ENCODE results near the gene CLIC1.
A peak's percentile ranks its signal among the peaks of the same experiment; 100 is the strongest.

Gene CLIC1

DNA sequence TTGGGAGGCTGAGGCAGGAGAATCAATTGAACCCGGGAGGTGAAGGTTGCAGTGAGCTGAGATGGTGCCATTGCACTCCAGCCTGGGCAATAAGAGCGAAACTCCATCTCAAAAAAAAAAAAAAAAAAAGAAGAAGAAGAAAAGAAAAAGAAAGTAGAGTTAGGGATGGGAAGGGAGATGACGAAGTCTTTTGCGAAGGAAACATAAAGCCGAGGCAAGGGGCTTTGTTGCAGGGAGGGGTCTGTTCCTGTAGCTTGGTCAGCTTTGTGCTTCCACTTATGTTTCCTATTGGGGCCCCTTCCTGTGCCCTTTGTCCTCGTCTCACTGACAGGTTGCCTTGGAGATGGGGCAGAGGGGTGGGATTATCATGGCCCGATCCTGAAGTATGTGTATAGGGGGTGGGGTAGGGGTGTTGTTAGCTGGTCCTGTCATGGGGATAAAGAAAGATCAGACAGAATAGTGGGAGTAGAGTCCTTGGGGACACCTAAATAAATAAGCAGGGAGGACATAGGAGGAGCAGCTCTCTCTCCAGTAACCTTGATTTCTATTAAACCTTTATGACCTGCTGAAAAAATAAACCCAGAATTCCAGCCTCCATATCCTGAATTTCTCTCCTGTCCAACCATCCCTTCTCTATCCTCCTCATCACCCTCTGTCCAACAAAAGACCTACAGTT lies 1.1 kb upstream of the CLIC1 start (continued):
- no peak for TF ChIP-seq ZNF513 (tag by site-specific recombination; IDR thresholded peaks at IDR 0.05)
- no peak for TF ChIP-seq ZNF155 (tag by site-specific recombination; IDR thresholded peaks at IDR 0.05)
- TF ChIP-seq GLIS1 (tag by site-specific recombination; IDR thresholded peaks at IDR 0.05): no peak
- 0 out of 2 replicates have a peak, but pooled peaks have one; percentile 53 for TF ChIP-seq KLF17 (tag by site-specific recombination; IDR thresholded peaks at IDR 0.05)
- TF ChIP-seq, protein P1, sequence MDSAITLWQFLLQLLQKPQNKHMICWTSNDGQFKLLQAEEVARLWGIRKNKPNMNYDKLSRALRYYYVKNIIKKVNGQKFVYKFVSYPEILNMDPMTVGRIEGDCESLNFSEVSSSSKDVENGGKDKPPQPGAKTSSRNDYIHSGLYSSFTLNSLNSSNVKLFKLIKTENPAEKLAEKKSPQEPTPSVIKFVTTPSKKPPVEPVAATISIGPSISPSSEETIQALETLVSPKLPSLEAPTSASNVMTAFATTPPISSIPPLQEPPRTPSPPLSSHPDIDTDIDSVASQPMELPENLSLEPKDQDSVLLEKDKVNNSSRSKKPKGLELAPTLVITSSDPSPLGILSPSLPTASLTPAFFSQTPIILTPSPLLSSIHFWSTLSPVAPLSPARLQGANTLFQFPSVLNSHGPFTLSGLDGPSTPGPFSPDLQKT (IDR thresholded peaks at IDR 0.05; ENCODE audit: borderline replicate concordance, low read depth, low read length): no peak
- no peak for TF ChIP-seq IKZF3 (tag by site-specific recombination; IDR thresholded peaks at IDR 0.05)
- TF ChIP-seq WT1 (tag by site-specific recombination; IDR thresholded peaks at IDR 0.05): peak; percentile 94
- no peak for TF ChIP-seq ZNF544 (tag by site-specific recombination; IDR thresholded peaks at IDR 0.05)
- TF ChIP-seq KLF1 (tag by site-specific recombination; IDR thresholded peaks at IDR 0.05): peak; percentile 100
- TF ChIP-seq ZBTB6 (tag by site-specific recombination; IDR thresholded peaks at IDR 0.05): no peak
- peak; percentile 21; the same call in 1 of the 2 replicates for TF ChIP-seq ZBTB20 (tag by site-specific recombination; IDR thresholded peaks at IDR 0.05)
- TF ChIP-seq, protein P2, sequence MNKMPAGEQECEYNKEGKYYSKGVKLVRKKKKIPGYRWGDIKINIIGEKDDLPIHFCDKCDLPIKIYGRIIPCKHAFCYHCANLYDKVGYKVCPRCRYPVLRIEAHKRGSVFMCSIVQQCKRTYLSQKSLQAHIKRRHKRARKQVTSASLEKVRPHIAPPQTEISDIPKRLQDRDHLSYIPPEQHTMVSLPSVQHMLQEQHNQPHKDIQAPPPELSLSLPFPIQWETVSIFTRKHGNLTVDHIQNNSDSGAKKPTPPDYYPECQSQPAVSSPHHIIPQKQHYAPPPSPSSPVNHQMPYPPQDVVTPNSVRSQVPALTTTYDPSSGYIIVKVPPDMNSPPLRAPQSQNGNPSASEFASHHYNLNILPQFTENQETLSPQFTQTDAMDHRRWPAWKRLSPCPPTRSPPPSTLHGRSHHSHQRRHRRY (tag by site-specific recombination; IDR thresholded peaks at IDR 0.05): 0 out of 2 replicates have a peak, but pooled peaks have one; percentile 22
- no peak for TF ChIP-seq SCRT2 (tag by site-specific recombination; IDR thresholded peaks at IDR 0.05)

DNA sequence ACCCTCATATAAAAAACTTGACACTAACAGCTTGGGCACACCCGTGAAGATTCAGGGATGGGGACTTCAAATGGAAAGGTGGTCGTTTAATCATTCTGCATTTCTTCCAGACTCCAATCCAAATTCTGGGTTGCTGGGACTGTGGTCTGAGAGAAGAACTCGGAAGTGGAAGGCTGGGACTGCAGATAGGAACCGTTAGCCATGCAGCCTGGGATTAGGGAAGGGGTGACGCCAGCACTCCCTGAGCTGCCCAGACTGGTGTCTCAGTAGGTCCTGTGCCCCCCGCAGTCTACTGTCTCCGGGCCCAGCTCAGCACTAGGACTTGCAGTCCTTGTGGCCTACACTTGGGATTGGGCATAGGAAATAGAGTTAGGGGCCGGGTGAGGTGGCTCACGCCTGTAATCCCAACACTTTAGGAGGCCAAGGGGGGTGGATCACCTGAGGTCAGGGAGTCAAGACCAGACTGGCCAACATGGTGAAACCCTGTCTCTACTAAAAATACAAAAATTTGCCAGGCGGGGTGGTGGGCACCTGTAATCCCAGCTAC lies 511 bp upstream of the CLIC1 start:
- H3K36me3 ChIP-seq (ENCODE audit: control insufficient read depth in 2 of 2, insufficient read depth in 1 of 2, low read length in 2 of 2): peaks cover 10 to 36% of the 10 kb centered on the region in 2 experiments; a peak in 2 of 3 replicates
- peak overlapping the region; percentile 64 for H3K4me3 ChIP-seq (ENCODE audit: low read depth, low read length)
- ChIA-PET POLR2A (interaction anchor here (0.5 to 6.8 kb wide), 19 partner anchors 8 to 234 kb away, joined by 3 to 102 read pairs (median 6); partner anchors contain the start of genes ABHD16A, BAG6, DDAH2 and HSPA1A), CTCF (interaction anchor here (0.6 to 2.7 kb wide), 9 partner anchors 9 to 126 kb away, joined by 3 to 24 read pairs (median 5); partner anchors contain the start of genes HSPA1A, HSPA1B and HSPA1L)
- no peaks in the 10 kb centered on the region for H3K9me3 ChIP-seq (ENCODE audit: control insufficient read depth, insufficient read depth, low read depth, low read length)
- H3K27ac ChIP-seq (ENCODE audit: extremely low read depth, low read depth, low read length): peak overlapping the region; percentile 52; the same call in 1 of the 2 replicates
- peaks cover 35% of the 10 kb centered on the region for H3K4me1 ChIP-seq (ENCODE audit: control insufficient read depth, insufficient read depth, low read length)
- TF ChIP-seq ZFP37 (tag by site-specific recombination; IDR thresholded peaks at IDR 0.05) (no peak), PRDM4 (tag by site-specific recombination; IDR thresholded peaks at IDR 0.05) (no peak), ZFP69B (tag by site-specific recombination; IDR thresholded peaks at IDR 0.05) (no peak), ZNF175 (tag by site-specific recombination; IDR thresholded peaks at IDR 0.05) (no peak), ZBTB7A (tag by site-specific recombination; IDR thresholded peaks at IDR 0.05; ENCODE audit: low read depth) (0 out of 2 replicates have a peak, but pooled peaks have one; percentile 11), GFI1B (tag by site-specific recombination; IDR thresholded peaks at IDR 0.05) (no peak), KLF9 (tag by site-specific recombination; IDR thresholded peaks at IDR 0.05; ENCODE audit: low read depth) (no peak), ZNF433 (tag by site-specific recombination; IDR thresholded peaks at IDR 0.05; ENCODE audit: low read depth) (no peak), IKZF3 (tag by site-specific recombination; IDR thresholded peaks at IDR 0.05) (no peak; the same call in 1 of the 2 replicates), WT1 (tag by site-specific recombination; IDR thresholded peaks at IDR 0.05) (0 out of 2 replicates have a peak, but pooled peaks have one; percentile 6), ZBTB17 (tag by site-specific recombination; IDR thresholded peaks at IDR 0.05) (no peak), ZSCAN30 (tag by site-specific recombination; IDR thresholded peaks at IDR 0.05) (no peak), ZNF548 (tag by site-specific recombination; IDR thresholded peaks at IDR 0.05) (0 out of 2 replicates have a peak, but pooled peaks have one; percentile 10)
- TF ChIP-seq, protein P3, sequence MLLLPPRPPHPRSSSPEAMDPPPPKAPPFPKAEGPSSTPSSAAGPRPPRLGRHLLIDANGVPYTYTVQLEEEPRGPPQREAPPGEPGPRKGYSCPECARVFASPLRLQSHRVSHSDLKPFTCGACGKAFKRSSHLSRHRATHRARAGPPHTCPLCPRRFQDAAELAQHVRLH (tag by site-specific recombination; IDR thresholded peaks at IDR 0.05): no peak
- TF ChIP-seq, protein P2 (tag by site-specific recombination; IDR thresholded peaks at IDR 0.05): no peak

All from HEK293 (cell line).